Endothelial cell (in vitro differentiated cells): ENCODE data around the gene HIBCH. TPM values are rescaled to one million over a fixed set of nuclear protein-coding genes. Genes with fewer than 3 reads are reported as not detected.
A peak's percentile ranks its signal among the peaks of the same experiment; 100 is the strongest.

Source experiments
- DNase-seq: peaks from one replicate; pipeline ENCODE4 v3.0.0; 2021; ENCODE audit warnings: low spot score
- H3K27ac Mint-ChIP-seq: one replicate; pipeline ENCODE4 v1.8.0; 2021; ENCODE audit warnings: mixed read lengths, inconsistent platforms; ENCODE audit not compliant: unreplicated experiment
- H3K27me3 Mint-ChIP-seq: one replicate; pipeline ENCODE4 v1.8.0; 2021; ENCODE audit warnings: mild to moderate bottlenecking, moderate library complexity, mixed read lengths, inconsistent platforms; ENCODE audit not compliant: unreplicated experiment
- H3K36me3 Mint-ChIP-seq: one replicate; pipeline ENCODE4 v1.8.0; 2021; ENCODE audit warnings: mild to moderate bottlenecking, low read depth, mixed read lengths, inconsistent platforms; ENCODE audit not compliant: unreplicated experiment
- H3K4me1 Mint-ChIP-seq: one replicate; pipeline ENCODE4 v1.8.0; 2021; ENCODE audit warnings: mild to moderate bottlenecking, mixed read lengths, inconsistent platforms; ENCODE audit not compliant: unreplicated experiment
- H3K4me3 Mint-ChIP-seq: one replicate; pipeline ENCODE4 v1.8.0; 2021; ENCODE audit warnings: mild to moderate bottlenecking, mixed read lengths, inconsistent platforms; ENCODE audit not compliant: unreplicated experiment
- H3K9me3 Mint-ChIP-seq: one replicate; pipeline ENCODE4 v1.8.0; 2021; ENCODE audit warnings: mixed read lengths, inconsistent platforms; ENCODE audit not compliant: unreplicated experiment
- CTCF ChIP-seq: fragments of 200-600 bp; sonication (generic); IDR thresholded peaks from one replicate; pipeline ENCODE4 v1.5.0; 2021; ENCODE audit warnings: antibody characterized with exemption; ENCODE audit not compliant: unreplicated experiment
- total RNA-seq: library from RNA; stranded (reverse); fragmentation: NEBNext Ultra II Directional; extraction: Animal tissue kit (Norgen Biotek cat#: 25700); gene quantifications from one replicate; pipeline ENCODE4 v1.2.1, GENCODE V29; 2021; ENCODE audit not compliant: unreplicated experiment

The HIBCH gene
- total RNA-seq, 1 donor from 2014 or later = 29.8 TPM

DNA sequence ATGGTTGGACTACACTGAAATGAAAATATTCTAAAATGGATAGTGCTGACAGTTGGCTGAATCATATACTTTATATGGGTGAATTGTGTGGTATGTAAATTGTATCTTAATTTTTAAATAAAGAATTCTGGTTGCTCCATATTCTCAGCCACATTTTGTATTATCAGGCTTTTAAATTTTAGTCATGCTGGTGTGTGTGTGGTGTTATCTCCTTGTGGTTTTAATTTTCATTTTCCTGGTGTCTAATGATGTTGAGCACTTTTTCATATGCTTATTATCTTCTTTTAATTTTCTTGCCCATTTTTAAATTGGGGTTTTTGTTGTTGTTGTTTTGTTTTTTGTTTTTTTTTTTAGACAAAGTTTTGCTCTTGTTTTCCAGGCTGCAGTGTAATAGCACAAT is 3.8 kb upstream of the HIBCH start:
- no peak for DNase-seq
- Mint-ChIP-seq H3K36me3 (peaks cover 4% of the 10 kb centered on the region), H3K4me1 (peaks cover 9% of the 10 kb centered on the region), H3K9me3 (no peaks in the 10 kb centered on the region), H3K4me3 (no peak overlapping the region), H3K27ac (no peak overlapping the region), H3K27me3 (no peaks in the 10 kb centered on the region)
- TF ChIP-seq CTCF = no peak

GRCh38 chr2:190320696-190321095 is 1.1 kb upstream of the HIBCH start:
- no peak for DNase-seq
- no peak for TF ChIP-seq CTCF
- H3K27ac Mint-ChIP-seq = peak overlapping the region; percentile 72
- no peaks in the 10 kb centered on the region for H3K9me3 Mint-ChIP-seq
- H3K4me1 Mint-ChIP-seq = peaks cover 21% of the 10 kb centered on the region
- H3K36me3 Mint-ChIP-seq = peaks cover 4% of the 10 kb centered on the region
- H3K27me3 Mint-ChIP-seq = no peaks in the 10 kb centered on the region
- H3K4me3 Mint-ChIP-seq = no peak overlapping the region

DNA sequence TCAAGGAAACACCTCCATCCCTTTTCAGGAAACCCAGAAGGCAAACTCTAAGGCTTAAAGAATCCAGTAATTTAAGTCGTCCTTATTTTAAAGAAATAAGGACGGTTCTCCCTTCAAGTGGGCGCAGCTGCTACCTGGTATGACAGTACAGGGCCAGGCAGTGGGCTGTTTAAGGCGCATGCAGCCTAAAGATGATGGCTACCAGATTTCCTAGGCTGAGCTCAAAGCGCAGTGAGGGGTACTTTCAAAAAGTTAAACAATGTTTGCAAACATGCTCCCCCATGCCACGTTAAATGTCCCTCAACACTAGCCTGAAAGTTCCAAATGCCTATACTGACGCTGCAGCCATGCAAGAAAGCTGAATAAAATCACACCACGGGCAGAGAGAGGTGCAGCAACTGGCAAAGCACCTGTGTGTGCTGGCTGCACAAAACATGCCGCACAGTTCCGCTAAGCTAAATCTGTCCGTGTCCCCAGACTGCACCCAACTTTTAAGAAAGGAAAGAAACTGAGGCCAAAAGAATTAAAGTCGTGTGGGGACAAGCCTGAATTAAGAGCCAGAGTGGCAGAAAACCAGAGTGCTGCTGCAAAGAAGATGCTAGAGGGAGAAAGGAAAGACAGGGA is 583 bp downstream of the HIBCH start:
- no peak for DNase-seq
- Mint-ChIP-seq H3K4me3 (peak overlapping the region; percentile 96), H3K4me1 (peaks cover 25% of the 10 kb centered on the region)

GRCh38 chr2:190318514-190318913 is 1.1 kb downstream of the HIBCH start:
- Mint-ChIP-seq H3K27ac (no peak overlapping the region), H3K36me3 (peaks cover 4% of the 10 kb centered on the region), H3K4me3 (peak overlapping the region; percentile 96), H3K27me3 (no peaks in the 10 kb centered on the region), H3K9me3 (no peaks in the 10 kb centered on the region), H3K4me1 (peaks cover 25% of the 10 kb centered on the region)
- no peak for TF ChIP-seq CTCF
- DNase-seq = no peak

More for the DNA sequence above, 583 bp downstream of the HIBCH start:
- Mint-ChIP-seq H3K27ac (peak overlapping the region; percentile 62), H3K36me3 (peaks cover 4% of the 10 kb centered on the region), H3K27me3 (no peaks in the 10 kb centered on the region), H3K9me3 (no peaks in the 10 kb centered on the region)
- TF ChIP-seq CTCF = no peak

DNA sequence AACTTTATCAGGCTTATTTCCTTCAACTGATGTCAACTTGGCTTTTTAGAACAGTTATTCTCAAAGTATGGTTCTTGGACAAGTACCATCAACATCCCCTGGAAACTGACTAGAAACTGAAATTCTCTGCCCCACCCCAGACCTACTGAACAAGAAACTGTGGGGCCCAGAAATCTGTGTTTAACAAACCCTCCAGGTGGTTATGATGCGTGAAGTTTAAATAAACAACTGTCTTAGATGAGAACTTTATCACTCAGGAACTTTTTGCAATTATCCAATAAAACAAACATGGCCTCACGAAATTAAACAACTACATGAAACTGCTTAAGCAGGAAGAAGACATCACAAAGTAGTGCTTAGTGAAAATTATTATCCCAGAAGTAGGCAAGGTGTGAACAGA is 4.4 kb downstream of the HIBCH start:
- no peak for TF ChIP-seq CTCF
- Mint-ChIP-seq H3K27me3 (no peaks in the 10 kb centered on the region), H3K4me1 (peaks cover 21% of the 10 kb centered on the region), H3K27ac (no peak overlapping the region), H3K9me3 (no peaks in the 10 kb centered on the region), H3K36me3 (peaks cover 1% of the 10 kb centered on the region), H3K4me3 (no peak overlapping the region)
- DNase-seq = no peak
